Upper lobe of left lung (tissue), 4 donors: ENCODE results near the gene RPGRIP1L.

Experiments used
- EP300 ChIP-seq, 4 donors: sonication (generic); formaldehyde crosslinking; IDR thresholded peaks; one replicate each; pipeline ENCODE4 v1.5.1; 2017; ENCODE audit warnings: antibody characterized with exemption in 4 of 4, control low read depth in 2 of 4
- POLR2A ChIP-seq, 4 donors: fragments of 450-650 bp; IDR thresholded peaks; one replicate each; pipeline ENCODE4 v1.5.1; 2016 to 2017; ENCODE audit warnings: antibody characterized with exemption in 4 of 4, mild to moderate bottlenecking in 2 of 4
- POLR2AphosphoS5 ChIP-seq, 2 donors: sonication (generic); formaldehyde crosslinking; IDR thresholded peaks; one replicate each; pipeline ENCODE4 v1.5.1; 2017; ENCODE audit warnings: antibody characterized with exemption in 2 of 2
- TF ChIP-seq, protein P1 (sequence below), 6 experiments: fragments of 450-650 bp in 4 of 6; fragments of 200-600 bp in 2 of 6; sonication (generic) in 2 of 6; IDR thresholded peaks; one replicate each; pipeline ENCODE4 v1.5.1; 2016 to 2019; ENCODE audit warnings: antibody characterized with exemption in 6 of 6

- TF ChIP-seq POLR2A (IDR thresholded peaks at IDR 0.05): no peak
- TF ChIP-seq, protein P1, sequence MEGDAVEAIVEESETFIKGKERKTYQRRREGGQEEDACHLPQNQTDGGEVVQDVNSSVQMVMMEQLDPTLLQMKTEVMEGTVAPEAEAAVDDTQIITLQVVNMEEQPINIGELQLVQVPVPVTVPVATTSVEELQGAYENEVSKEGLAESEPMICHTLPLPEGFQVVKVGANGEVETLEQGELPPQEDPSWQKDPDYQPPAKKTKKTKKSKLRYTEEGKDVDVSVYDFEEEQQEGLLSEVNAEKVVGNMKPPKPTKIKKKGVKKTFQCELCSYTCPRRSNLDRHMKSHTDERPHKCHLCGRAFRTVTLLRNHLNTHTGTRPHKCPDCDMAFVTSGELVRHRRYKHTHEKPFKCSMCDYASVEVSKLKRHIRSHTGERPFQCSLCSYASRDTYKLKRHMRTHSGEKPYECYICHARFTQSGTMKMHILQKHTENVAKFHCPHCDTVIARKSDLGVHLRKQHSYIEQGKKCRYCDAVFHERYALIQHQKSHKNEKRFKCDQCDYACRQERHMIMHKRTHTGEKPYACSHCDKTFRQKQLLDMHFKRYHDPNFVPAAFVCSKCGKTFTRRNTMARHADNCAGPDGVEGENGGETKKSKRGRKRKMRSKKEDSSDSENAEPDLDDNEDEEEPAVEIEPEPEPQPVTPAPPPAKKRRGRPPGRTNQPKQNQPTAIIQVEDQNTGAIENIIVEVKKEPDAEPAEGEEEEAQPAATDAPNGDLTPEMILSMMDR (IDR thresholded peaks at IDR 0.05): no peak
- TF ChIP-seq POLR2AphosphoS5 (IDR thresholded peaks at IDR 0.05): no peak
- TF ChIP-seq EP300 (IDR thresholded peaks at IDR 0.05): no peak
Measured at GRCh38 chr16:53654946-53655345, 48.7 kb downstream of the RPGRIP1L start.
